Endometrial microvascular endothelial cells (primary cell): ENCODE results near the gene SH3TC2. TPM values are rescaled to one million over a fixed set of nuclear protein-coding genes. Genes with fewer than 3 reads are reported as not detected.

ENCODE experiments used
- in situ Hi-C: cut with HindIII; loops from 2 replicates; pipeline ENCODE4 v1.10.0; 2017; ENCODE audit warnings: low sequenced_read_pairs, low pct_unique_long_range_greater_than_20kb; ENCODE audit errors: inconsistent ontology term
- total RNA-seq: library from RNA; depleted of rRNA; stranded (reverse); fragments of >200 nt; gene quantifications from one replicate; pipeline ENCODE4 v1.2.3, GENCODE V29; 2015; ENCODE audit errors: inconsistent ontology term

Gene SH3TC2
- total RNA-seq, 1 donor from 2014 or later, result 1.4 TPM

- in situ Hi-C loops, result no loop called here
These were observed 97.2 kb downstream of the SH3TC2 start for GRCh38 chr5:148965511-148966265.

DNA sequence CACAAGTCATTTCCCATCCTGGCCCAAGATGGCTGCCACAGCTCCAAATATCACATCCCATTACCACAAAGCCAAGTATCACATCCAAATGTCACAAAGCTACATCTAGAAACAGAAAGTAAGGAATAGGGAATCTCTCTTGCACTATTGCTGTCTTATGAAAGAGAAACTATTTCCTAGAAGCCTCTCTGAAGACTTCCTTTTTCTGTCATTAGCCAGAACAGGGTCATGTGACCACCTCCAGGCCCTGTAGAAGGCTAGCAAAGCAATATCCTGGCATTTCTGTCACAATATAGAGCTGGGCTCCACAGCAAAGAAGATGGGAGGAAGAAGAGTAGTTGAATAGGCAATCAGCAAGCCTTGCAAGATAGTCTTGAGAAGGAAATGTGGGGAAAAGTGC lies 99.2 kb downstream of the SH3TC2 start:
- in situ Hi-C loops, result no loop called here

GRCh38 chr5:148962761-148963324 lies 100.0 kb downstream of the SH3TC2 start:
- in situ Hi-C loops, result no loop called here

DNA sequence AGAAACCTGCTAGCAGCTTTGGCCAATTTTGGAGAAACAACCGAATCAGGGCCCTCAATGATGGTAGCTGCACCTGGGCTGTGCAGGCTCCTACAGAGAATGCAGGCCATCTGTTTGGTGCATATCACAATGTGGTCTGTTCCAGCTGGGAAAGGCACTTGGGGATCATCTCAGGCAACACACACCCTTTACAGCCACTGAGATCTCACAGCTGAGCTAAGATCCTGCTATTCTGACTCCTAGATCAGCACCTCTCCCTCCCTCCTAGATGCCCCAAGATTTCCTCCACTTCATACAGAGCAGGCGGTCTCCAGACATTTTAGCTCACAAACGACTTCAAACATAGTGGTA lies 100.7 kb downstream of the SH3TC2 start:
- in situ Hi-C loops, result no loop called here

GRCh38 chr5:148961261-148962199 lies 101.3 kb downstream of the SH3TC2 start:
- in situ Hi-C loops, result no loop called here

GRCh38 chr5:148960070-148960769 lies 102.6 kb downstream of the SH3TC2 start:
- in situ Hi-C loops, result no loop called here

- in situ Hi-C loops, result no loop called here
These were observed 105.2 kb downstream of the SH3TC2 start for GRCh38 chr5:148957591-148958202.

DNA sequence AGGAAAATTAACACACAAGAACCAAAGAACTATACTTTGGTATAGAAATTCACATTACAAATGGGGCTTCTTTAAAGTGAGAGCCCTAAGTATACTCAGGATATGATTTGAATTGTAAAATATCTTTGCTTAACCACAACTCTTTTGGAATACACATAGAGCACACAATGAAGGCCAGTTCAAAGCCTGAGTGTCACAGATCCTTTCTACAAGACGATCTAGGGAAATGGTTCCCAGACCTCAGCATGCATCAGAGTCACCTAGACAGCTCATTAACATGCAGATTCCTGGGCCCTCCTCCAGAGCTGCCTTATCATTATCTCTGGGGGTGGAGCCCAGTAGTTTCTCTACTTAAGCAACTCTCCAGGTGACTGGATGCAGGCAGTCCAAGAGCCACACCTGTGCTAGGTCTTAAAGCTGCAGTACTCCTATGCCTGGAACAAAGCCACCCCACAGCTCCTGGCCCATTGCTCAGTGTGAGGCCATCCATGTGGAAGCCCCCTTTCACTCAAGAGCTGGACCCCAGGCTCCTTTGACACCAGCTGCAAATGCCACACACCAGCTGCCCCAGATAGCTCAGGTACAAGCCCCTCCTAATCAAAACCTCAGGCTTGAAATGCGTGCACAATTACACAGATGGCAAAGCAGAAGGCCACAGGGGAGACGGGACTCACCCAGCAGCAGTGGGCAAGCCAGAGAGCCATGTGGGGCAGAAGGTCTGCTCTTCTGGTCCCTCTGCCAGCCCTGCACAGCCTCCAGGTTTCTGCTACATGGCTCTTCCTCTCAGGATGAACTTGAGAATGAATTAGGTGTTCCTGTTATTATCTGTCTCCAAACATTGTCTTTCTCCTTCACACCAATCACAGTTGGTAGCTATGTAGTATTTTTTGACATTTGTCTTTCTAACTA lies 106.1 kb downstream of the SH3TC2 start:
- in situ Hi-C loops, result no loop called here

Other genes starting within 250 kb of the SH3TC2 start
- 5.9 TPM for gene ADRB2, start 236.5 kb downstream of the SH3TC2 start, total RNA-seq
- gene ABLIM3, start 78.4 kb upstream of the SH3TC2 start, total RNA-seq, result 62.1 TPM
- gene AFAP1L1, start 208.8 kb upstream of the SH3TC2 start, total RNA-seq, result 41.8 TPM